Measurements from ENCODE around the gene HMCN1. TPM values are rescaled to one million over a fixed set of nuclear protein-coding genes. Genes with fewer than 3 reads are reported as not detected.

HMCN1 gene
- total RNA-seq, 1 donor from 2014 or later = 2.0 TPM

- DNase-seq = no peak
Observed at GRCh38 chr1:185804608-185805007, 70.4 kb downstream of the HMCN1 start.

DNA sequence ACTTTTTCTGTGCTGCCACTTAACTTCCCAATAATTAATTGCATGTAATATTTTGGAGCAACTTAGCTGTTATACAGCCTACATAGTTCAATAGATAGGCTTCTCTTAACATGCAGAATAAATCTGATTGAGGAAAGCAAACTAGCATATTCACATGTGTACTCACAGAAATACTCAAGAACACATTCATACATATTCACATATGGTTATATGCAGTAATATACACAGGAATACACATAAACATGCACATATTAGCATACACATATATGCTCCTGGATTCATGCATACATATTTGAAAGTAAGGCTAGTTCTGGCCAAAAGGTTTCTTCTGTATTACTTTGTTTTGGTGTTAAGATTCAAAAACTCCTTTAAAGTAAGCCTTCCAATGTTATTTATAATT, 73.1 kb downstream of the HMCN1 start:
- DNase-seq = no peak

- DNase-seq = no peak
Observed at GRCh38 chr1:185808631-185809030, 74.4 kb downstream of the HMCN1 start.

DNA sequence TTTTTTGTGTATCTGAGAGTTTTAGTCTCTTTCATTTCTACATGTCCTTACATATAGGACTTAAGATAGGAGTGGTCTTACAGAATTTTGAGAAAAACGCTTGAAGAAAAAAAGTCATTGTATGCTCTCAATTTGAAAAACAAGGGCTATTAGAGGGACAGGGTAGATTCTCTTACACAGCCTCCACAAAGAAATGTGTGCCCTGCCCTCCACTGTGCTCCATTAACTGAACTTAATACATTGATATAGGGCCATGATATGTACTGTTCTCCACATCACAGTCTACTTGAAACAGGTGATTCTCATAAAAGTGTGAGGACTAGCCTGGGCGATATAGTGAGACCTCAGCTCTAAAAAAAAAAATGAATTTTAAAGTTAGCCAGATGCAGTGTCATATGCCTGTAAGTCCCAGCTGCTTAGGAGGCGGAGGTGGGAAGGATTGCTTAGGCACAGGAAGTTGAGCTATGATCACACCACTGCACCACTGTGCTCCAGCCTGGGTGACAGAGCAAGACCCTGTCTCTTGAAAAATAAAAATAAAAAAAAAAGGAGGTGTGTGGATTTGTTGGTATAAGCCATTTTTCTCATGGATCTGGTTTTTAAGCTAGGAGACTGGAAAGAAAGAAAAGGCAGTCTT, 77.0 kb downstream of the HMCN1 start:
- DNase-seq = no peak

GRCh38 chr1:185812934-185813333, 78.7 kb downstream of the HMCN1 start:
- DNase-seq = no peak

DNA sequence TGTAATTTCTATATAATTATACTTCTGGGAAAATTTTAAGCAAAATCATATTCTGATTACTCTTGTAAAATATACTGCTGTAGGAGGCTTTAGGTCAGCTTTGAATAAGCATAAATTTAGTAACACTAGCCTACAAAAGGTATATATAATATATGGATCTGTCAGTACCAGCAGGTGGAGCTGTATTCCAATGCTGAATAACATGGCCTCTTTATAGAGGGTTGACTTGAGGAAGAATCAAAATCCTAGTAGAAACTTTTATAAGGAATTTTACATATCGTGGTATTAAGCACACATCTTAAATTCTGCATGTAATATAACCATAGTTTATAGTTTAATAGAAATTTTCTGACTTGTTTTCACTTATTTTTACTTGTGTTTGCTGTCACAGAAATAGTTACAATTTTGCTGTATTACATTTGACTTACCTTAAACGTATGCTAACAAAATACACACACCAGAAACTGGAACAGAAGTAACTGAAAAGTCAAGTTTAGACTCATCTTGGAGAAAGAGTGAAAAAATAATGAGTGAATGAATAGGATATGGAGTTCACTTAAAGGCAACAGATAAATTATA, 79.3 kb downstream of the HMCN1 start:
- DNase-seq = no peak

GRCh38 chr1:185816460-185816859, 82.3 kb downstream of the HMCN1 start:
- DNase-seq = no peak

GRCh38 chr1:185819798-185820197, 85.6 kb downstream of the HMCN1 start:
- DNase-seq = no peak

- DNase-seq = no peak
Observed at GRCh38 chr1:185821612-185822385, 87.6 kb downstream of the HMCN1 start.

DNA sequence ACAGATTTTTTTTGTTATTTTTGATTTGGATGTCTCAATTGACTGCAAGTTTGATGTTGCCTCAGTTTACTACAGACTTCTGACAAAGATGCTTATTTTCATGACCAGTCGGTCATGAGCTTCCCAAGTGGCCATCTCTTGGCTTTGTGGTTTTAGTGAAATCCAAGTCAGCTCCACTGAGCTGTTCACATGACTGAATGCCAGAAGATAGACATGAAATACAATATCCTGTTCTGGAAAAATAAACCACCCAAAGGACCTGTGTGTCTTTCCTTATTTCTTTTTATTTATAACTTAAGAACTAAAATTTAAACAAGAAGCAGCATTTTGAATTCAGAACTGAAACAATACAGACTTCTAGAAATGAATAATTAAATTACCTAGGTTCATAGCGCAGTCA, 89.3 kb downstream of the HMCN1 start:
- no peak for DNase-seq

- no peak for DNase-seq
Observed at GRCh38 chr1:185824106-185824505, 89.9 kb downstream of the HMCN1 start.

DNA sequence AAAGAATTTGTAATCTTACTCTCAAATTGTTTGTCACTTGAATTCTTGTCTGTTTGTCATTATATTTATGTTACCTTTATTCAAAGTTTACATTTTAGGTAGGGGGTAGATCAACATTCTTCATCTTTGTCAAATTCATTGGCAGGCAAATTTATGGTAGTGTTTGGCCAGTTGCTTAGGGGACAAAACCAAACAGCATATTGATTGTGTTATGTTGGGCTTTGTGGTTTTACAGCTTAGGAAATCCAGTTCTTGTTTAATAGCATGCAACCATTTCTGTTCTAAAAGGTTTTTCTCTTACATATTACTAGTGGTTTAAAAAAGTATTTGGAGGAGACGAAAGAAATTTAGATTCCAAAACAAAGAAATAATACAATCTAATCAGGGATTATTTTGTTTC, 91.4 kb downstream of the HMCN1 start:
- no peak for DNase-seq

GRCh38 chr1:185834371-185834905, 100.2 kb downstream of the HMCN1 start:
- DNase-seq = no peak

GRCh38 chr1:185835191-185835590, 101.0 kb downstream of the HMCN1 start:
- DNase-seq = no peak

GRCh38 chr1:185837711-185838110, 103.5 kb downstream of the HMCN1 start:
- DNase-seq = no peak

GRCh38 chr1:185838111-185838510, 103.9 kb downstream of the HMCN1 start:
- no peak for DNase-seq

DNA sequence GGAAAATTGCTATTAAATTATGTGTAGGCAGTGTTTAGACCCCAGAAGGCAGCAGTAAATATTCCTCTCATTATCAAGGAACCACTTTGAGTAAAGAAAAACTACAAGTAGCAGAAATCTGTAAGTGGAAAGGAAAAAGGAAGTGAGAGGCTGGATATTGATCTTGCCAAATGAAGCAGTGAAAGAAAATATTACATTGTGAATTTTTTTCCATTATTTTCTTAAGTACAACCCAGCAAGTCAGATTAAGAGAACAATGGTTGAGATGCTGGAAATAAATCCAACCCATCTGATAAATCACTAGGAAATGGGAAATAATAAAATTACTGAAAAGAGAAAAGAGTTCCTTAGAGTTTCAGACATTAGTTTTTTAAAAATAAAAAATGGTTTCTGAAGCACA, 106.7 kb downstream of the HMCN1 start:
- no peak for DNase-seq

DNA sequence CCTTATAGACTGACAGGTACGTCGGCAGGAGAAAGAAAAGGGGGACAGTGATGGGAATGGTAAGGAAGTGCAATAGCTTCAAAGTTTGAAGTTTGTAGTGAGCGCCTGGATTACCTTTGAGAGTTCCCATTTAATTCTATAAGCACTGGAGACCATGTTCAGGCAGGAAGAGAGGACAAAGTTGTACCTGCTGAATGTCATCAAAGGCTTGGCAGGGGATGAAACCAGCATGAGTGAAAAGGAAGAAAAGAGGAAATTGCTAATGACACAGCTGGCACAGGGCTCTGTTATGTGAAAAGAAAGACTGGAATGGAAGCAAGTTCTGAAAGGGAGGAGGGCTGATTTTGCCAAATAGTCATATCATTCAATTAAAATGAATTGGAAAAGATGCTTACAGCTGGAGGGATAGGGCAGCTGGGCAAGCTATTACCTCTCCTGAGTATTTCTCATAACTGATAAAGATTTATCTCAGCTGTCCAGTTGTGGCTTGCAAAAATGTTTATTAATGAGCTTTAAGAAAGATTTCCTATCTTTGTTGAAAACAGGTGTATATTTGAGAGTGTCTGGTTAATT, 109.2 kb downstream of the HMCN1 start:
- no peak for DNase-seq

GRCh38 chr1:185843986-185844385, 109.8 kb downstream of the HMCN1 start:
- no peak for DNase-seq

DNA sequence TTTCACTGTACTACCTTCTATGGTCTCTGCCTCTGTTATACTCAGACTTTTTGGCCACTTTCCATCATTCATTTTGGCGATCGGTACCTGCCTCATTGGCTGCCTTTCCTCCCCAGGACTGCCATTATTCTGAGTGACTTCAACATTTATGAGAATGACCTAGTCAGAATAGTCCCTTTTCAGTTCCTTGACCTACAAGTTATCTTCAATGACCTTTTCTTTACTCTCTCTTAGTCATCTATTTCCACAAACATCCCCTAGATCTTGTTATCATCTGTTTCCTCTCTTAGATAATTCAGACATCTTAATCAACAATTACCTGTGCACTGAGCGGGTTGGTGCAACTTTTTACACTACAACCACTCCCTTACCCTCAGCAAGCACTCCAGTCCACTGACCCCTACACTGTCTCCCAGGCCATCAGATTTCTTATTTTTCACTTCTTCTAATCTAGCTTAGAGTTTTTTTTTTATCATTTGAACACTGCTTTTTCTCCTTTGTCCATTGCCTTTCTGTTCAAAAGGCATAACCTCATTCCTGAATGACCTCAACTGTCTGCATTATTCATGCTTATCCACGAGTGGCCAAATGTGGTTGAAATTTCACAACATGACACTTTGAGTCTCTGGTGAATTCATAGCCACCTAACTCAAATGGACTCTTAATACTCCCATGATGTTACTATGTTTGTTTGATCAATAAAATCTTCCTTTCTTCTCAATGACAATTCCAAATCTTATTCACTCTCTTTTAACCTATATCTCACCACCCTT, 112.7 kb downstream of the HMCN1 start:
- no peak for DNase-seq

DNA sequence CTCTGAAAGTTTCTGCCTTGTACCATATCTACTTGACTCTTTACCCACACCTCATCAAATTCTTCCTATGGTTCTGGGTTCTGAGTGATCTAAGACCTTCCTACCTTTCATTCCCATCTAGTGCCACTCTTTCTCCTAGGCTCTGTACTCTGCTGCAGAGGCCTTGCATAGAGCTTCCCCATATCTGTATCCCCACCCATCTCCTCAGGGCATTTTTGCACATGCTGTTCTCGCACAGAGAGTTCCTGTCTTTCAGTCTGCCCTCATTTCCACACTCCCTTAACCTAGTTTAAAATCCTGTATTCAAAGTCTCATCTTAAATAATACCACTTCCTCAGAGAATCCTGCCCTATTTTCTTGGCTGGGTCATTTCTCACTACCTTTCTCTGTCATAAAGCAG, 114.8 kb downstream of the HMCN1 start:
- no peak for DNase-seq

GRCh38 chr1:185850366-185850765, 116.2 kb downstream of the HMCN1 start:
- no peak for DNase-seq
